Measurements from ENCODE around the gene HOXA7. TPM values are rescaled to one million over a fixed set of nuclear protein-coding genes. Genes with fewer than 3 reads are reported as not detected.

The HOXA7 gene
- total and polyA plus RNA-seq, 2 donors (not counting 1 experiment from before 2014, with no cell fraction given), result 0.37 TPM; not detected in 1

DNA sequence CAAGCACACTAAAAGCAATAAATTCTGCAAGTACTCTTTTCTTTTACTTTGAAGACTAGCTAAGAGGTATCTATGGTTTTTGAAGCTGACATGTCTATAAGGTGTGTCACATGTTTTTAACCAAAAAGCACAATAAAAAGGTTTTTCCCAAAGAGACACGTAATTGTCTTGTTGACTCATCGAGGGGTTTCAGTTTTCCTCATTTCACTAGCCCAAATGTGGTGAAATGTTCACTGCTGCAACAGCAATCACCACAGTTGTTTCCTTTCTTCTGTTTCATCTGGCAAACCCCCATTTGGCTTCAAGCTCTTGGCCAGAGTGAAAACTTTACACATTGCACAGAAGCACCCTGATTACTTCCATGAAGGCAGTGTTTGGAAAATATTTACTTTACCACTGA is 22.1 kb downstream of the HOXA7 start:
- no peaks in the 10 kb centered on the region for H3K4me1 ChIP-seq (ENCODE audit: control insufficient read depth in 2 of 2, insufficient read depth in 2 of 2, low read length in 2 of 2)
- no peak overlapping the region for H3K27ac ChIP-seq (ENCODE audit: low read length in 2 of 2)
- DNase-seq, result no peak
- Mint-ChIP-seq H3K9me3 (ENCODE audit: insufficient read depth) (no peaks in the 10 kb centered on the region), H3K4me1 (no peaks in the 10 kb centered on the region), H3K4me3 (no peak overlapping the region), H3K27ac (no peak overlapping the region), H3K27me3 (peaks cover 64% of the 10 kb centered on the region)
- H3K4me2 ChIP-seq (replicated peaks; ENCODE audit: low read depth, low read length, poor library complexity, severe bottlenecking), result no peak overlapping the region
- no peaks in the 10 kb centered on the region for H3K79me2 ChIP-seq (ENCODE audit: control insufficient read depth, insufficient read depth, low read length)
- no peaks in the 10 kb centered on the region for H4K20me1 ChIP-seq (ENCODE audit: control insufficient read depth, insufficient read depth, low read length, poor library complexity, severe bottlenecking)
- WGBS (ENCODE audit: insufficient coverage), result 0% methylated on average over 1 of the region's 2 CpGs
- no peak for ATAC-seq (ENCODE audit: low read depth)
- ChIA-PET POLR2A (no interaction called here), CTCF (no interaction called here)
- no peak overlapping the region for H3K9ac ChIP-seq (ENCODE audit: low read length)
- peaks cover 0 to 31% (median 18%) of the 10 kb centered on the region in 4 experiments for H3K27me3 ChIP-seq (replicated peaks in 1 of 4; ENCODE audit: control extremely low read depth in 1 of 4, control insufficient read depth in 3 of 4, insufficient read depth in 4 of 4, low read length in 3 of 4)
- H3K36me3 ChIP-seq (replicated peaks in 1 of 2; ENCODE audit: control extremely low read depth in 1 of 2, control insufficient read depth in 1 of 2, extremely low read depth in 1 of 2, insufficient read depth in 2 of 2, low read length in 1 of 2), result no peaks in the 10 kb centered on the region
- no peak overlapping the region for H2AFZ ChIP-seq (ENCODE audit: insufficient read depth, low read depth, low read length, poor library complexity, severe bottlenecking)
- intact Hi-C loops (cut with micrococcal nuclease), result no loop called here
- H3K9me3 ChIP-seq (ENCODE audit: control extremely low read depth in 1 of 3, control insufficient read depth in 2 of 3, insufficient read depth in 1 of 3, low read length in 2 of 3), result peaks cover 0 to 13% (median 0%) of the 10 kb centered on the region in 3 donors
- TF ChIP-seq EZH2 (IDR thresholded peaks at IDR 0.05; ENCODE audit: borderline replicate concordance, insufficient read depth, low read depth, low read length, poor library complexity, severe bottlenecking), result no peak
- TF ChIP-seq, protein P1, sequence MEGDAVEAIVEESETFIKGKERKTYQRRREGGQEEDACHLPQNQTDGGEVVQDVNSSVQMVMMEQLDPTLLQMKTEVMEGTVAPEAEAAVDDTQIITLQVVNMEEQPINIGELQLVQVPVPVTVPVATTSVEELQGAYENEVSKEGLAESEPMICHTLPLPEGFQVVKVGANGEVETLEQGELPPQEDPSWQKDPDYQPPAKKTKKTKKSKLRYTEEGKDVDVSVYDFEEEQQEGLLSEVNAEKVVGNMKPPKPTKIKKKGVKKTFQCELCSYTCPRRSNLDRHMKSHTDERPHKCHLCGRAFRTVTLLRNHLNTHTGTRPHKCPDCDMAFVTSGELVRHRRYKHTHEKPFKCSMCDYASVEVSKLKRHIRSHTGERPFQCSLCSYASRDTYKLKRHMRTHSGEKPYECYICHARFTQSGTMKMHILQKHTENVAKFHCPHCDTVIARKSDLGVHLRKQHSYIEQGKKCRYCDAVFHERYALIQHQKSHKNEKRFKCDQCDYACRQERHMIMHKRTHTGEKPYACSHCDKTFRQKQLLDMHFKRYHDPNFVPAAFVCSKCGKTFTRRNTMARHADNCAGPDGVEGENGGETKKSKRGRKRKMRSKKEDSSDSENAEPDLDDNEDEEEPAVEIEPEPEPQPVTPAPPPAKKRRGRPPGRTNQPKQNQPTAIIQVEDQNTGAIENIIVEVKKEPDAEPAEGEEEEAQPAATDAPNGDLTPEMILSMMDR (IDR thresholded peaks at IDR 0.05), result no peak
- H3K4me3 ChIP-seq (ENCODE audit: control extremely low read depth in 1 of 5, extremely low read depth in 1 of 5, insufficient read depth in 1 of 5, low read depth in 2 of 5, low read length in 4 of 5), result no peak overlapping the region

GRCh38 chr7:27133409-27134231 is 22.9 kb downstream of the HOXA7 start:
- H3K36me3 ChIP-seq (replicated peaks in 1 of 2; ENCODE audit: control extremely low read depth in 1 of 2, control insufficient read depth in 1 of 2, extremely low read depth in 1 of 2, insufficient read depth in 2 of 2, low read length in 1 of 2), result no peaks in the 10 kb centered on the region
- 93% methylated on average over 11 of the region's 18 CpGs for WGBS (ENCODE audit: insufficient coverage)
- intact Hi-C loops (cut with micrococcal nuclease), result no loop called here
- H3K9me3 ChIP-seq (ENCODE audit: control extremely low read depth in 1 of 3, control insufficient read depth in 2 of 3, insufficient read depth in 1 of 3, low read length in 2 of 3), result peaks cover 0 to 13% (median 0%) of the 10 kb centered on the region in 3 donors
- no peak overlapping the region for H3K27ac Mint-ChIP-seq
- H3K9ac ChIP-seq (ENCODE audit: low read length), result no peak overlapping the region
- no peak for TF ChIP-seq EZH2 (IDR thresholded peaks at IDR 0.05; ENCODE audit: borderline replicate concordance, insufficient read depth, low read depth, low read length, poor library complexity, severe bottlenecking)
- TF ChIP-seq, protein P1 (IDR thresholded peaks at IDR 0.05), result no peak
- no peak overlapping the region for H3K4me3 Mint-ChIP-seq
- no peak overlapping the region for H3K27ac ChIP-seq (ENCODE audit: low read length in 2 of 2)
- DNase-seq, result no peak
- no peak for ATAC-seq (ENCODE audit: low read depth)
- no peaks in the 10 kb centered on the region for H3K4me1 ChIP-seq (ENCODE audit: control insufficient read depth in 2 of 2, insufficient read depth in 2 of 2, low read length in 2 of 2)
- no peak overlapping the region for H3K4me2 ChIP-seq (replicated peaks; ENCODE audit: low read depth, low read length, poor library complexity, severe bottlenecking)
- ChIA-PET POLR2A (no interaction called here), CTCF (no interaction called here)
- no peaks in the 10 kb centered on the region for H3K79me2 ChIP-seq (ENCODE audit: control insufficient read depth, insufficient read depth, low read length)
- no peaks in the 10 kb centered on the region for H3K4me1 Mint-ChIP-seq
- H2AFZ ChIP-seq (ENCODE audit: insufficient read depth, low read depth, low read length, poor library complexity, severe bottlenecking), result no peak overlapping the region
- peaks cover 0 to 29% (median 14%) of the 10 kb centered on the region in 4 experiments for H3K27me3 ChIP-seq (replicated peaks in 1 of 4; ENCODE audit: control extremely low read depth in 1 of 4, control insufficient read depth in 3 of 4, insufficient read depth in 4 of 4, low read length in 3 of 4)
- H4K20me1 ChIP-seq (ENCODE audit: control insufficient read depth, insufficient read depth, low read length, poor library complexity, severe bottlenecking), result no peaks in the 10 kb centered on the region
- H3K9me3 Mint-ChIP-seq (ENCODE audit: insufficient read depth), result peaks cover 2% of the 10 kb centered on the region
- H3K4me3 ChIP-seq (ENCODE audit: control extremely low read depth in 1 of 5, extremely low read depth in 1 of 5, insufficient read depth in 1 of 5, low read depth in 2 of 5, low read length in 4 of 5), result no peak overlapping the region
- H3K27me3 Mint-ChIP-seq, result peaks cover 65% of the 10 kb centered on the region

Measured in B cell (primary cell).